OCI-LY3 (cell line): Measurements from ENCODE around the gene ADARB1.

ENCODE experiments used
- H2AFZ ChIP-seq: fragments of 200-600, 300-600 bp; shearing (Covaris generic); 2 replicates; pipeline ENCODE4 v1.6.0; 2014; ENCODE audit warnings: antibody characterized with exemption, low read depth, low read length
- H3K27ac ChIP-seq: fragments of 200-600, 300-600 bp; sonication (generic); 2 replicates; pipeline ENCODE4 v1.5.1; 2014; ENCODE audit warnings: mild to moderate bottlenecking, low read length, moderate library complexity, mixed read lengths
- H3K27me3 ChIP-seq: fragments of 200-600, 300-600 bp; sonication (generic); 2 replicates; pipeline ENCODE4 v1.6.1; 2014; ENCODE audit warnings: low read depth, low read length, mixed read lengths
- H3K36me3 ChIP-seq: fragments of 200-600, 300-600 bp; sonication (generic); replicated peaks from 2 replicates; pipeline ENCODE3; 2014; ENCODE audit warnings: low read depth, low read length, mixed read lengths
- H3K4me1 ChIP-seq: fragments of 300-600, 200-600 bp; sonication (generic); 2 replicates; pipeline ENCODE4 v1.6.1; 2014; ENCODE audit warnings: low read length, mixed read lengths
- H3K4me2 ChIP-seq: fragments of 200-600, 300-600 bp; sonication (generic); 2 replicates; pipeline ENCODE4 v1.6.1; 2014; ENCODE audit warnings: low read length, mixed read lengths
- H3K4me3 ChIP-seq: fragments of 300-600, 200-600 bp; sonication (generic); 2 replicates; pipeline ENCODE4 v1.5.1; 2014; ENCODE audit warnings: antibody characterized with exemption, mild to moderate bottlenecking, low read length, moderate library complexity
- H3K79me2 ChIP-seq: fragments of 300-600, 200-600 bp; shearing (Covaris generic); 2 replicates; pipeline ENCODE4 v1.6.1; 2014; ENCODE audit warnings: mild to moderate bottlenecking, low read length, mixed read lengths
- H3K9ac ChIP-seq: fragments of 300-600, 200-600 bp; shearing (Covaris generic); 2 replicates; pipeline ENCODE4 v1.6.0; 2014; ENCODE audit warnings: mild to moderate bottlenecking, low read length, moderate library complexity
- H3K9me3 ChIP-seq: fragments of 200-600, 300-600 bp; shearing (Covaris generic); 2 replicates; pipeline ENCODE4 v1.6.1; 2014; ENCODE audit warnings: low read length, mixed read lengths; ENCODE audit not compliant: insufficient read depth
- H4K20me1 ChIP-seq: fragments of 200-600, 300-600 bp; sonication (generic); 2 replicates; pipeline ENCODE4 v1.6.1; 2016; ENCODE audit warnings: low read length, mixed read lengths; ENCODE audit not compliant: insufficient read depth
- CTCF ChIP-seq: fragments of 200-600, 300-600 bp; sonication (generic); IDR thresholded peaks from 2 replicates; pipeline ENCODE4 v1.5.1; 2014; ENCODE audit warnings: antibody characterized with exemption, low read length, low read depth
- EZH2phosphoT487 ChIP-seq: fragments of 200-600 bp; shearing (Covaris generic); IDR thresholded peaks from 2 replicates; pipeline ENCODE4 v1.6.1; 2018; ENCODE audit warnings: antibody characterized with exemption, mixed run types, low read depth

ADARB1 gene

DNA sequence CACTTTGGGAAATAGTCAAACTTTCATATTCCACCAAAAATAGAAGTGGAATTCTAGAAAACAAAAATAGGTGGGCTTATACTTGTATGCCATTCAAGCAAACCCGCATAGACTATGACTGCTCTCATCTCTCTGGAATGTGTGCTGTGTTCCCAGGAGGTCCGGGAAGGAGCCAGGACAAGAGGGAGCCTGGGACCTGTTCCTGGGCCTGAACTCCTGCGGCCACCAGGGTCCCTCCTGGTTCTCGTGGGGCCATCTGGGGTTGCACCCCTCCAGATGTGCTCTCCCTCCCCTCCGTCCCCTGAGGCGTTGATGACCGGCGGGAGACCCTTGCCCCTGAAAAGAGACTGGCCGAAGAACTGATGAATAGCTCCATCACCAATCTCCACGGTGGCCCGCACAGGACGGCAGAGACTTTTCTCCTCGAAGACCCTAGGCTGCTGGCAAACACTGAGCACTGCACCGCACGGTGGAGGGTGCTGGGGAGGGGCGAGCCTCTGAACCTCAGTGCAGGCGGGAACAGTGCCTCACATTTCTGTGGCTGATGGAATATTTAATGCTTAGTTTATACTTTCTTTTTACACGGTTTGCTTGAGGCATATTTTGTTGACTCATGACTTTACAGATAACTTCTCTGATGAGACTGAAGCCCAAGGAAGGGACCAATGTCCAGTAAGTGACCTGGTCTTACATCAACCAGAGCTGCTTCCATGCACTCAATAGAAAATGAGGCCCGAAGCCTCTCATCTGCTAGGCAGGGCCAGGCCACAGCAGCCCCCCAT is 9.6 kb upstream of the ADARB1 start:
- Histone ChIP-seq H3K4me2 (no peak overlapping the region), H3K36me3 (no peaks in the 10 kb centered on the region), H2AFZ (no peak overlapping the region), H3K27me3 (peaks cover 12% of the 10 kb centered on the region), H3K9me3 (no peaks in the 10 kb centered on the region), H3K79me2 (no peaks in the 10 kb centered on the region), H3K9ac (no peak overlapping the region), H3K4me1 (no peaks in the 10 kb centered on the region), H3K27ac (no peak overlapping the region), H4K20me1 (no peaks in the 10 kb centered on the region), H3K4me3 (no peak overlapping the region)
- TF ChIP-seq CTCF (no peak), EZH2phosphoT487 (no peak)

DNA sequence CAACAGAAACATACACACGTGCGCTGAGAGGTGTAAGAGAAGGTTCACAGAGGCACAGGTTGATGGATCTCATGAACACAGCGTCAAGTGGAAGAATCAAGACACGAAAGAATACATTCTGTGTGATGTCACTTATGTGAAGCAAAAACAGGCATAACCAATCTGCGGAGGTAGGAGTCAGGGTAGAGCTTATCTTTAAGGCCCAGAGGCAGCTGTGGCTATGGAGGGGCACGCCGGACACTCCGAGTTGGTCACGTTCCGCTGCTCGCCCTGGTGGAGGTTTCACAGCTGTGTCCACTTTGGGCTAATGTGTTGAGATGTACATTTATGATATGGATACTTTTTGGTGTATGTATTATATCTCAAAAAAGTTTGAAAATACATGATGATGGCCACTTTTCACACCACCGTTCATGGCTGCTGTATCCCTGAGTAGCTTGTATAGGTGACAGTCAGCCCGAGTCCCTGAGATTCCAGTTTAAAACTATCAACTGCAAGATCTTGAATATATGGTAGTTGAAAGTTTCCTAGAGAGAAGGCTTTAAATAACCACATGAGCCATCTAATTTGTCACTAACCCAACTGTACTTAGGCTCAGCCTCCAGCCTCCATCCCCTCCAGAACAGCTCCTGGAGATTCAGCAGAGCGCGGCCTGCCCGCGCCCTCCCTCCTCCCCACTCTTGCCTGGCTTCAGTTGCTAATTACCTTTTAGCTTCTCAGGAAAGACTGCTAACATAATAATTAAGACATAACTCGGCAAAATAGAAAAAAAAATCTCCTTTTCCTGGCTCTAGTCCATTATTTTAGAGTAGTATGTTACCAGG is 6.7 kb upstream of the ADARB1 start:
- Histone ChIP-seq H3K4me2 (no peak overlapping the region), H3K4me1 (peaks cover 9% of the 10 kb centered on the region), H3K9me3 (no peaks in the 10 kb centered on the region), H3K27ac (no peak overlapping the region), H2AFZ (no peak overlapping the region), H3K27me3 (peaks cover 6% of the 10 kb centered on the region), H3K79me2 (no peaks in the 10 kb centered on the region), H3K36me3 (no peaks in the 10 kb centered on the region), H3K4me3 (no peak overlapping the region), H4K20me1 (no peaks in the 10 kb centered on the region), H3K9ac (no peak overlapping the region)
- TF ChIP-seq EZH2phosphoT487 = no peak
- no peak for TF ChIP-seq CTCF

DNA sequence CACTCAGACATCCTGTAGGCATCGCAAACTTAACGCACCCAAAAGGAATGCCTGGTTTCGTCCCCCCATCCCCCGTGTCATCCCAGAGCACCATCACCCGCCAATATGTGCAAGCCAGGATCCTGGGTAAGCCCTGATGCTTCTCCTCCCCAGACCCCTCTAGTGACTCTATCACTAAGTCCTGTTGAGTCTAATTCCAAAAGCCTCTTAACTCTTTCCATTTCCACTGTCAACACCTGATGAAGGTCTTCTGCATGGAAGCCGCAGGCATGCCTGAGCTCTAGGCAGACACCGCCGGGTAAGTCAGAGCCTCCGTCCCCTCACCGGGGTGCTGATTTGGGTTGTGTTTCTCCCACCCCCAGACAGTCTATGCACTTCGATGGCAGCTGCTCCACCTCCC is 5.3 kb upstream of the ADARB1 start:
- H3K27me3 ChIP-seq = peaks cover 6% of the 10 kb centered on the region
- no peaks in the 10 kb centered on the region for H3K79me2 ChIP-seq
- H3K4me2 ChIP-seq = no peak overlapping the region
- peaks cover 15% of the 10 kb centered on the region for H3K4me1 ChIP-seq
- TF ChIP-seq EZH2phosphoT487 (no peak), CTCF (no peak)
- no peaks in the 10 kb centered on the region for H3K36me3 ChIP-seq
- no peaks in the 10 kb centered on the region for H3K9me3 ChIP-seq
- H3K27ac ChIP-seq = no peak overlapping the region
- no peak overlapping the region for H3K4me3 ChIP-seq
- H2AFZ ChIP-seq = no peak overlapping the region
- no peaks in the 10 kb centered on the region for H4K20me1 ChIP-seq
- H3K9ac ChIP-seq = no peak overlapping the region

GRCh38 chr21:45069711-45070110 is 4.7 kb upstream of the ADARB1 start:
- H2AFZ ChIP-seq = no peak overlapping the region
- H3K27ac ChIP-seq = no peak overlapping the region
- no peak overlapping the region for H3K4me3 ChIP-seq
- H3K27me3 ChIP-seq = peaks cover 6% of the 10 kb centered on the region
- peaks cover 15% of the 10 kb centered on the region for H3K4me1 ChIP-seq
- H4K20me1 ChIP-seq = no peaks in the 10 kb centered on the region
- no peak overlapping the region for H3K4me2 ChIP-seq
- no peaks in the 10 kb centered on the region for H3K79me2 ChIP-seq
- no peaks in the 10 kb centered on the region for H3K36me3 ChIP-seq
- no peak for TF ChIP-seq EZH2phosphoT487
- TF ChIP-seq CTCF = no peak
- no peaks in the 10 kb centered on the region for H3K9me3 ChIP-seq
- no peak overlapping the region for H3K9ac ChIP-seq
